Heart right ventricle (tissue), 16 donors: ENCODE measurements around the gene RNF44. TPM values are rescaled to one million over a fixed set of nuclear protein-coding genes. Genes with fewer than 3 reads are reported as not detected.

Source experiments
- ATAC-seq, 8 donors: fragments of 200-7000 bp; cut with Tn5 transposase; one replicate each; pipeline ENCODE4 v1.9.1; 2020; ENCODE audit warnings: mild to moderate bottlenecking in 8 of 8, moderate library complexity in 8 of 8, moderate number of reproducible peaks in 1 of 8
- DNase-seq, 2 donors: peaks; one replicate each; pipeline ENCODE4 v3.0.0-alpha.2; 2020
- H3K27ac ChIP-seq, 10 donors: fragments of 200-600 bp; sonication (generic) in 2 of 10; one replicate each; pipeline versions ENCODE4 v1.5.0 to v1.8.0; 2020 to 2022; ENCODE audit warnings: mild to moderate bottlenecking in 3 of 10
- H3K27me3 ChIP-seq, 7 donors: fragments of 200-600 bp; one replicate each; pipeline ENCODE4 v1.8.0; 2021 to 2022; ENCODE audit warnings: mild to moderate bottlenecking in 2 of 7
- H3K36me3 ChIP-seq, 9 donors: fragments of 200-600 bp; sonication (generic) in 1 of 9; one replicate each; pipeline versions ENCODE4 v1.5.0 to v1.8.0; 2020 to 2022; ENCODE audit warnings: mild to moderate bottlenecking in 2 of 9
- H3K4me1 ChIP-seq, 9 donors: fragments of 200-600 bp; sonication (generic) in 1 of 9; one replicate each; pipeline versions ENCODE4 v1.5.0 to v1.8.0; 2020 to 2022; ENCODE audit warnings: mild to moderate bottlenecking in 4 of 9
- H3K4me3 ChIP-seq, 10 donors: fragments of 200-600 bp; sonication (generic) in 2 of 10; one replicate each; pipeline versions ENCODE4 v1.5.0 to v1.8.0; 2020 to 2022; ENCODE audit warnings: mild to moderate bottlenecking in 7 of 10, moderate library complexity in 2 of 10
- H3K9me3 ChIP-seq, 11 donors: fragments of 200-600 bp in 10 of 11; sonication (generic) in 2 of 11; one replicate each; pipeline versions ENCODE4 v1.5.0 to v1.8.0; 2013 to 2022; ENCODE audit warnings: mild to moderate bottlenecking in 2 of 11, control low read depth in 1 of 11, moderate library complexity in 1 of 11
- CTCF ChIP-seq, 9 donors: fragments of 200-600 bp; sonication (generic) in 2 of 9; IDR thresholded peaks; one replicate each; pipeline versions ENCODE4 v1.5.0 to v1.8.0; 2021 to 2022; ENCODE audit warnings: antibody characterized with exemption in 9 of 9, mild to moderate bottlenecking in 5 of 9, moderate library complexity in 1 of 9
- WGBS, 2 donors: extraction: QIAGEN DNeasy Blood & Tissue Kit; methylation state at CpG; one replicate each; pipeline ENCODE4 v1.1.7; 2013; ENCODE audit warnings: inconsistent platforms in 1 of 2; 5-methylcytosine and 5-hydroxymethylcytosine counted together
- intact Hi-C, 10 donors: fragments of 100-400 bp; cut with DNase I; formaldehyde crosslinking; loops; one replicate each; pipeline versions ENCODE4 v1.11.1 to v1.14.2; 2022
- polyA plus RNA-seq, 2 donors: library from polyadenylated mRNA; stranded (reverse); fragments of 200-250 nt; gene quantifications; one replicate each; pipeline ENCODE4 v1.2.3, GENCODE V29; 2013
- total RNA-seq, 10 donors: library from RNA; stranded (reverse); fragmentation: NEBNext Ultra II Directional in 3 of 10; extraction: Animal tissue kit (Norgen Biotek cat#: 25700) in 3 of 10; gene quantifications; one replicate each; pipeline versions ENCODE4 v1.2.1 to v1.2.4, GENCODE V29; 2021 to 2023
- donor health status: Arrhythmogenic right ventricular cardiomyopathy.
- donor health status: ischemic (EF 13 %, LVEDD 7.1; RV severe dilation, severe dysfunction).
- donor health status: healthy with polysubstance abuse.
- donor health status: DM: no; HTN: yes; CAD: no.
- donor health status: DM: no; HTN: no; CAD: no.
- donor health status: ischemic (EF 25% LVEDD 6.9; RV normal size, moderate dysfunction).
- donor health status: ischemic (EF 25% LVEDD 5.7; RV mildly dilated, moderate dysfunction).
- donor health status: healthy.
- donor health status: DM: yes; HTN: yes; CAD: no.
- donor health status: Ischemic cardiomyopathy.
- donor health status: ischemic (EF 35%, LVEDD 5.7; RV mildly dilated, moderate dysfunction).
- donor health status: nonischemic (EF 11% LVEDD 7.7; RV severe dilation, severe dysfunction).
- donor health status: DM: yes; HTN: yes; CAD: no.
- donor health status: PGD.
- donor health status: ischemic (EF 29% LVEDD 5.4; RV normal size, mild dysfunction).
- donor health status: nonischemic (EF 23%, LVEDD 6.1; RV moderate dilation, normal function).

RNF44 gene
- total and polyA plus RNA-seq, 12 donors = 7.9 to 31.1 (median 21.5) TPM

DNA sequence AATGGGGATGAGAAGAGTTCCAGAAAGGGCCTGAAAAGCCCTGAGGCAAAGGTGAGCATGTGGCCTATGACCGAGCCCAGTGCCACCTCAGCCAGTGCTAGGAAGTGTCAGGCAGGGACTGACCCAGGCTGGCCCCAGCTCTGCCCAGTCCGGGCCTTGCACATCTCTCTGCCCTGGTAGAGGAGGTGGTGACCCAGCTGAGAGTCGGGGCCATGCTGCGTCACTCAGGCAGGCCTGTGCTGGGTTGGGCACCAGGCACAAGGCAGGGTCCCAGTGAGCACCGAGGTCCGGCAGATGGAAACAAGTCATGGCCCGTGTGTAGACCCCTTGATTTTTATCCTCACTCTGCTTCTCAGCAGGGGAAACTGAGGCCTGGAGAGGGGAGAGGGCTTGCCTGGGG, 12.7 kb upstream of the RNF44 start:
- Histone ChIP-seq H3K9me3 (no peaks in the 10 kb centered on the region), H3K36me3 (no peaks in the 10 kb centered on the region), H3K4me3 (no peak overlapping the region), H3K27me3 (peaks cover 0 to 30% (median 17%) of the 10 kb centered on the region in 7 donors), H3K4me1 (peaks cover 0 to 20% (median 0%) of the 10 kb centered on the region in 9 donors), H3K27ac (no peak overlapping the region)
- no peak for TF ChIP-seq CTCF (IDR thresholded peaks at IDR 0.05)
- DNase-seq (no peak), ATAC-seq (no peak)
- intact Hi-C loops = loop anchor here in 1 of 10 donors (10.0 kb wide), 1 partner anchor 135 kb away; the partner anchor contains the start of gene CLTB
- 82 to 84% methylated on average over 7 of the region's 7 CpGs for WGBS, 2 donors

DNA sequence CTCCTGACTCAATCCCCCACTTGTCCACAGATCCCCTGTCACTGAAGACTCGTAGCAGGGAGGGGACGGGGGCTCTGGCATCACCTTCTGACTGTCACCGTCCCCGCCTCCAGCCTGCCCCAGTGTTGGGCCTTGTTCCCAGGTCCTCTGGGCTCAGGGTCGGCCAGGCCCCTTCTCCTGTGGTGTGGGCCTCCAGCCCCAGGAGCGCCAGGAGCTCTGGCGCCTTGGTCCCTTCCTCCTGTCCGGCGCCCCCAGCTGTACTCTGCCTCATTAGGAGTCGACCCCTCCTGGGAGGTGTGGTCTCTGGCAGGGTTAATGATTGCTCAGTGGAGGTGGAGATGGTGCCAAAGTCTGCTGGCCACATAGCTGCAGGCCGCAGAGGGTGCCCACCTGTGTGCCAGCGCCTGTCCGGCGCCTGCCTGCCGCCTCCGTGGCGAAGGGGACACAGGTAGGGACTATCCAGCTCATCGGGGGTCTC, 11.8 kb upstream of the RNF44 start, which contains the start of gene CDHR2:
Gene CDHR2, plus strand, starts transcription at position 376 of the 478 bp plus-strand sequence. CDS start 16,011 bp downstream, outside the sequence.
- Histone ChIP-seq H3K27me3 (peaks cover 0 to 22% (median 13%) of the 10 kb centered on the region in 7 donors), H3K36me3 (no peaks in the 10 kb centered on the region), H3K27ac (peak within 1 kb of the TSS in 1 of 10 donors; percentile 42), H3K9me3 (no peaks in the 10 kb centered on the region), H3K4me1 (peaks cover 0 to 19% (median 6%) of the 10 kb centered on the region in 9 donors), H3K4me3 (no peak within 1 kb of the TSS)
- ATAC-seq (no peak), DNase-seq (no peak)
- WGBS, 2 donors = 71 to 81% methylated on average over 17 to 18 of the region's 18 CpGs
- intact Hi-C loops = loop anchor here in 1 of 10 donors (10.0 kb wide), 1 partner anchor 134 kb away; the partner anchor contains the start of gene CLTB
- no peak for TF ChIP-seq CTCF (IDR thresholded peaks at IDR 0.05)

DNA sequence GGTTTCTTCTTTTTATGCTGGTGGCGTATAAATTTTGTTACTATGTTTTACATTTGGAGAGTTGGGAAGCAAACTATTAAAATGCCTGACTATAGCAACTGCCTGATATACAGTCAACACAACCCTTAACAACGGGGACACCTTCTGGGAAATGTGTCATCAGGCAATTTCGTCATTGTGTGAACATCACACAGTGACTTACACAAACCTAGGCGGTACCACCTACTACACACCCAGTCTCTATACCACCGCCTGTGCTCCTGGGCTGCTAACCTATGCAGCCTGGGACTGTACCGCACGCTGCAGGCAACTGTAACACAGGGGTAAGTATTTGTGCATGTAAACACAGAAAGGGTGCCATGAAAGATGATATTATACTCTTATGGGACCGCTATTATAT, 10.6 kb upstream of the RNF44 start:
- DNase-seq (no peak), ATAC-seq (peak in 1 of 8 donors; percentile 40)
- intact Hi-C loops = loop anchor here in 1 of 10 donors (10.0 kb wide), 1 partner anchor 133 kb away; the partner anchor contains the start of gene CLTB
- TF ChIP-seq CTCF (IDR thresholded peaks at IDR 0.05) = no peak
- Histone ChIP-seq H3K27ac (peak overlapping the region in 1 of 10 donors; percentile 42), H3K4me3 (no peak overlapping the region), H3K36me3 (no peaks in the 10 kb centered on the region), H3K9me3 (no peaks in the 10 kb centered on the region), H3K27me3 (peaks cover 0 to 12% (median 7%) of the 10 kb centered on the region in 7 donors), H3K4me1 (peaks cover 0 to 21% (median 7%) of the 10 kb centered on the region in 9 donors)
- WGBS, 2 donors = 75 to 77% methylated on average over 8 of the region's 8 CpGs

DNA sequence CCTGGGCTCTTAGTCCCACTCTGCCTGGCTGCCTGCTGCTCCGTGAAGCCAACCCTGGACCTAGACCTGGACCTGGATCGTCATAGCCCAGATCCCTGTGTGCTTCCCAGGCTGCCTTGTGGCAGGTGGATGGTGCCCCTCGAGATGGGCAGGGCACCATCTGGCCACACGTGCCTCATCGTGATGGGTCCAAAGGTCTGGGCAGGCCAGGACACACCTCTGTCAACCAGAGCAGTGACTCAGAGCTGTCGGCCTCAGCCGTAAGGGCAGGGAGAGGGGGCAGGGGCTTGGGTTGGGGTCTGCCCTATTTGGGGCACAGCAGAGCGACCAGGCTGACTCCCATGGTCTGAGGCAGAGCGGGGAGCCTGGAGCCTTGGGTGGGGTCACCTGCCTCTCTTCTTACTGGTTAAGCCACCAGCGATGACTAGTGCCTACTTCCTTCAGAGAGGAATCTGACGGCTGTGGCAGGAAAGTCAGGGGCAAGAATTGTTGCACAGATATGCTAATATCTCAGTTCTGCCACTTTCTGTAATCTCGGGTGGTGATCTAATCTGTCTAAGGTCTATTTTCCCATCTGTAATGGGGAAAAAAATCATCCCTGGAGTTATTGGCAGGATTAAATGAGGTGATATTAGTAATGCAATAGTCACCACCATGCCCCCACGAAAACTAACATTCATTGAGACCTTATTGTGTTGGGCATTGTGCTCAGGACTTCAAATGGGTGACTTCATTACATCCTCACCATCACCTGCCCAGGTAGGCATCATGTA, 8.7 kb upstream of the RNF44 start:
- H3K27ac ChIP-seq = no peak overlapping the region
- H3K27me3 ChIP-seq = peaks cover 0 to 3% (median 0%) of the 10 kb centered on the region in 7 donors
- no peak for DNase-seq
- no peaks in the 10 kb centered on the region for H3K9me3 ChIP-seq
- no peaks in the 10 kb centered on the region for H3K36me3 ChIP-seq
- H3K4me3 ChIP-seq = no peak overlapping the region
- H3K4me1 ChIP-seq = peaks cover 0 to 40% (median 23%) of the 10 kb centered on the region in 9 donors
- WGBS, 2 donors = 85 to 87% methylated on average over 13 of the region's 13 CpGs
- no peak for ATAC-seq
- TF ChIP-seq CTCF (IDR thresholded peaks at IDR 0.05) = no peak
- intact Hi-C loops = loop anchor here in 1 of 10 donors (10.0 kb wide), 1 partner anchor 131 kb away; the partner anchor contains the start of gene CLTB
